Retinal pigment epithelial cell (primary cell): ENCODE measurements around the gene PGS1.

Experiments used
- DNase-seq: peaks from one replicate; pipeline ENCODE4 v3.0.0-alpha.2; 2010; ENCODE audit warnings: low read depth
- H3K4me3 ChIP-seq: 2 replicates; pipeline ENCODE4 v1.5.1; 2011; ENCODE audit warnings: mild to moderate bottlenecking, low read length, control low read depth, moderate library complexity
- CTCF ChIP-seq: conservative IDR thresholded peaks from 2 replicates; pipeline ENCODE4 v1.5.1; 2011; ENCODE audit warnings: low read depth, low read length, control low read depth, inconsistent platforms

The PGS1 gene

GRCh38 chr17:78435330-78436005, 57.0 kb downstream of the PGS1 start:
- no peak for DNase-seq
- H3K4me3 ChIP-seq = no peak overlapping the region
- TF ChIP-seq CTCF = no peak

GRCh38 chr17:78437508-78438169, 59.2 kb downstream of the PGS1 start:
- H3K4me3 ChIP-seq = no peak overlapping the region
- no peak for TF ChIP-seq CTCF
- no peak for DNase-seq

- no peak for DNase-seq
- H3K4me3 ChIP-seq = no peak overlapping the region
- no peak for TF ChIP-seq CTCF
Observed at GRCh38 chr17:78438271-78438691, 59.8 kb downstream of the PGS1 start.

GRCh38 chr17:78438694-78439325, 60.4 kb downstream of the PGS1 start:
- no peak for TF ChIP-seq CTCF
- no peak for DNase-seq
- H3K4me3 ChIP-seq = no peak overlapping the region

GRCh38 chr17:78441271-78441971, 63.0 kb downstream of the PGS1 start:
- DNase-seq = no peak
- H3K4me3 ChIP-seq = no peak overlapping the region
- TF ChIP-seq CTCF = no peak

GRCh38 chr17:78442648-78443218, 64.3 kb downstream of the PGS1 start:
- no peak for TF ChIP-seq CTCF
- DNase-seq = no peak
- H3K4me3 ChIP-seq = no peak overlapping the region
